Nephron progenitor cell (in vitro differentiated cells): ENCODE measurements around the gene ASCL1.

Experiments
- DNase-seq: peaks from one replicate; pipeline ENCODE4 v3.0.0; 2021
- H3K27ac Mint-ChIP-seq: 2 replicates; pipeline ENCODE4 v1.8.0; 2021; ENCODE audit warnings: mild to moderate bottlenecking, moderate library complexity, mixed read lengths
- H3K27me3 Mint-ChIP-seq: 2 replicates; pipeline ENCODE4 v1.8.0; 2021; ENCODE audit warnings: mild to moderate bottlenecking, low read depth, mixed read lengths; ENCODE audit not compliant: poor library complexity
- H3K36me3 Mint-ChIP-seq: 2 replicates; pipeline ENCODE4 v1.8.0; 2021; ENCODE audit warnings: low read depth, mixed read lengths
- H3K4me1 Mint-ChIP-seq: 2 replicates; pipeline ENCODE4 v1.8.0; 2021; ENCODE audit warnings: mixed read lengths
- H3K4me3 Mint-ChIP-seq: 2 replicates; pipeline ENCODE4 v1.8.0; 2021; ENCODE audit warnings: mild to moderate bottlenecking, moderate library complexity, mixed read lengths
- H3K9me3 Mint-ChIP-seq: 2 replicates; pipeline ENCODE4 v1.8.0; 2021; ENCODE audit warnings: mild to moderate bottlenecking, moderate library complexity, mixed read lengths
- TF ChIP-seq, protein P1 (sequence below): fragments of 200-600 bp; sonication (generic); IDR thresholded peaks from 2 replicates; pipeline ENCODE4 v1.5.0; 2021; ENCODE audit warnings: antibody characterized with exemption

The ASCL1 gene

DNA sequence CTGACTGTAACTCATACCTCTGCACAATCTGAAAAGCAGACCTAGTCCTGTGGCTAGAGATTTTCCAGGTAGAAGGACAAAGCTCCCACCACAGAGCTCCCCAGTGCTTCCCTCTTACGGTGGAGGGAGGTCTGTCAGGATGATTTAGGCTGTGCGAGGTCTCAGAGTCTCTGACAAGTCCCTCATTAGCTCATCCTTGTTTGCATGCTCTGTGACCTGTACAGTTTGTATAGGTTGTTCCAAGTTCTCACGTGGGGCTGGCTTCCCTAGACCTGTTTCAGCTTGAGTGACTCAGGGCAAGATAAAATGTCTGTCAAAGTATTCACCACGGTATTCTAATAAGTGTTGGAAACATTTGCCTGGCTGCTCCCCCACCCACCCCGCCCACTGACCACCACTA is 34.8 kb downstream of the ASCL1 start:
- Mint-ChIP-seq H3K36me3 (no peaks in the 10 kb centered on the region), H3K9me3 (peaks cover 10% of the 10 kb centered on the region), H3K4me3 (no peak overlapping the region), H3K4me1 (no peaks in the 10 kb centered on the region), H3K27me3 (peaks cover 19% of the 10 kb centered on the region), H3K27ac (no peak overlapping the region)
- peak; percentile 7 for DNase-seq
- TF ChIP-seq, protein P1, sequence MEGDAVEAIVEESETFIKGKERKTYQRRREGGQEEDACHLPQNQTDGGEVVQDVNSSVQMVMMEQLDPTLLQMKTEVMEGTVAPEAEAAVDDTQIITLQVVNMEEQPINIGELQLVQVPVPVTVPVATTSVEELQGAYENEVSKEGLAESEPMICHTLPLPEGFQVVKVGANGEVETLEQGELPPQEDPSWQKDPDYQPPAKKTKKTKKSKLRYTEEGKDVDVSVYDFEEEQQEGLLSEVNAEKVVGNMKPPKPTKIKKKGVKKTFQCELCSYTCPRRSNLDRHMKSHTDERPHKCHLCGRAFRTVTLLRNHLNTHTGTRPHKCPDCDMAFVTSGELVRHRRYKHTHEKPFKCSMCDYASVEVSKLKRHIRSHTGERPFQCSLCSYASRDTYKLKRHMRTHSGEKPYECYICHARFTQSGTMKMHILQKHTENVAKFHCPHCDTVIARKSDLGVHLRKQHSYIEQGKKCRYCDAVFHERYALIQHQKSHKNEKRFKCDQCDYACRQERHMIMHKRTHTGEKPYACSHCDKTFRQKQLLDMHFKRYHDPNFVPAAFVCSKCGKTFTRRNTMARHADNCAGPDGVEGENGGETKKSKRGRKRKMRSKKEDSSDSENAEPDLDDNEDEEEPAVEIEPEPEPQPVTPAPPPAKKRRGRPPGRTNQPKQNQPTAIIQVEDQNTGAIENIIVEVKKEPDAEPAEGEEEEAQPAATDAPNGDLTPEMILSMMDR: no peak

DNA sequence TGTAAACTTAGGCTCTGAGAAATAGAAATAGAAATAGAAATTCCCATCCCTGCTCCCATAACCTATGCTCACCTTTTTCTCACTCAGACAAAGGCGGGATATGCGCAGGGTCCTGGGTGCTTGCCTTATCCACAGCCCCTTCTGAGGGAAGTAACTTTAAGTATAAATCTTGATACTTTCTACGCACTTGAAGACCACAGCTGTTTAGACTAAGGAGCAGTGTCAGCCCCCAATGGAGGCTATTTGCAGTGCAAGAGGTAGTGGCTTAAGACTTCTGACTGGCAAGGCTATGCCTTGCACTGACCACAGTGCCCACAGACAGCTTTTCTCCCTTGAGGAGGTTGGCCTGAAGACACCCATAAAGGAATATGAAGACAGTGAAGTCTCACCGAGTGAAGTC is 35.2 kb downstream of the ASCL1 start:
- Mint-ChIP-seq H3K9me3 (peaks cover 14% of the 10 kb centered on the region), H3K36me3 (no peaks in the 10 kb centered on the region), H3K27me3 (peaks cover 19% of the 10 kb centered on the region), H3K4me1 (no peaks in the 10 kb centered on the region), H3K27ac (no peak overlapping the region), H3K4me3 (no peak overlapping the region)
- TF ChIP-seq, protein P1: no peak
- DNase-seq: no peak

DNA sequence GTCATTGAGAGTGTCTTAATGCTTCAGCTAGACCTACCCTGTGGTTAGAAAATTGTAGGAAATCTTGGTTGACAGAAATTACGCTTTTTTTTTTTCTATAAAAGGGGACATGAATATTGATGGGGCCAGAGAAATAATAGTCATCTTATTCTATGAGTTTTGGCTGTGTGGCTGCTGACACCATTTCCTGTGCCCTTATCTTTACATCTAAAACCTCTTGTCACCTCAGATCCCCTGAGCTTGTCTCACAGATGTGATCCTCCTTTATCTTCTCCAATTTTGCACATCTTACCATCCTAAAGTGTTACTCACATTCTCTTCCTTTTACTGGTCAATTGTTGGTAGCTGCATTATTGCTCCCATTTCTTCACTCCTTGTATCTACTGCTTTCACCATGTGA is 36.1 kb downstream of the ASCL1 start:
- TF ChIP-seq, protein P1: no peak
- Mint-ChIP-seq H3K27me3 (peaks cover 19% of the 10 kb centered on the region), H3K27ac (no peak overlapping the region), H3K4me3 (no peak overlapping the region), H3K4me1 (no peaks in the 10 kb centered on the region), H3K36me3 (no peaks in the 10 kb centered on the region), H3K9me3 (peaks cover 23% of the 10 kb centered on the region)
- no peak for DNase-seq

DNA sequence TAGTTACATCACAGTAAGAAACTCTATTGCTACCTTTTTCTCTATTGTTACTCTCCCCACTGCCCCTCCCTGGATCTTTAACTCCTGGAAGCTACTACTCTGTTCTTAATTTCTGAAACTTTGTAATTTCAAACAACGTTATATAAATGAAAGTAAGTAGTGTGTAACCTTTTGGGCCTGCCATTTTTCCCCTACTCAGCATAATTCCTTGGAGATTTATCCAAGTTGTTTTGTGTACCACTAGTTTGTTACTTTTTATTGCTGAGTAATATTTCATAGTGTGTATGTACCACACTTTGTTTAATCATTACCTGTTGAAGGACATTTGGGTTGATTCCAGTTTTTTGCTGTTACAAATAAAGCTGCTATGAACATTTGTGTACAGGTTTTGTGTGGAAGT is 37.9 kb downstream of the ASCL1 start:
- no peak for DNase-seq
- Mint-ChIP-seq H3K4me3 (no peak overlapping the region), H3K4me1 (no peaks in the 10 kb centered on the region), H3K9me3 (peaks cover 36% of the 10 kb centered on the region), H3K36me3 (no peaks in the 10 kb centered on the region), H3K27me3 (peaks cover 14% of the 10 kb centered on the region), H3K27ac (no peak overlapping the region)
- TF ChIP-seq, protein P1: no peak
